Endometrial microvascular endothelial cells (primary cell): ENCODE results near the gene TBC1D24. TPM values are rescaled to one million over a fixed set of nuclear protein-coding genes. Genes with fewer than 3 reads are reported as not detected.

Source experiments
- in situ Hi-C: cut with HindIII; loops from 2 replicates; pipeline ENCODE4 v1.10.0; 2017; ENCODE audit warnings: low sequenced_read_pairs, low pct_unique_long_range_greater_than_20kb; ENCODE audit errors: inconsistent ontology term
- total RNA-seq: library from RNA; depleted of rRNA; stranded (reverse); fragments of >200 nt; gene quantifications from one replicate; pipeline ENCODE4 v1.2.3, GENCODE V29; 2015; ENCODE audit errors: inconsistent ontology term

The TBC1D24 gene
- total RNA-seq, 1 donor from 2014 or later: 15.1 TPM

DNA sequence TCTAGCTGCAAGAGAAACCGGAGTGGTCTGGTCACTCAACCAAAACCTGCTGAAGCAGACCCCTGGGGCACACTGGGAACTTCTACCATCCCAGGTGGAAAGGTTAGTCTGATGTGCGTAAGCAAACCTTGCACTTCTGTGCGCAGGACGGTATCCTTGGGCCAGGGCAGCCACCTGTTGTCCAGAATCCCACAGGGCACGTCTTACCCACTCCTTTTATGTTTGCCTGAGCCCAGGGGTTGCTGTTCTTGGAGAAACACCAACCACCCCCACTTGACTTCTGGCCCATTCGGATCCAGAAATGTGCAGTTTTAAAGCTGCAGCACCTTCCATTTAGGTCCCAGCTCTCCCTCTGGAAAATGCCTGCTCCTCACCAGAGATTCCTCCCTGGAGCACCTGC, 18.7 kb downstream of the TBC1D24 start:
- in situ Hi-C loops: no loop called here

DNA sequence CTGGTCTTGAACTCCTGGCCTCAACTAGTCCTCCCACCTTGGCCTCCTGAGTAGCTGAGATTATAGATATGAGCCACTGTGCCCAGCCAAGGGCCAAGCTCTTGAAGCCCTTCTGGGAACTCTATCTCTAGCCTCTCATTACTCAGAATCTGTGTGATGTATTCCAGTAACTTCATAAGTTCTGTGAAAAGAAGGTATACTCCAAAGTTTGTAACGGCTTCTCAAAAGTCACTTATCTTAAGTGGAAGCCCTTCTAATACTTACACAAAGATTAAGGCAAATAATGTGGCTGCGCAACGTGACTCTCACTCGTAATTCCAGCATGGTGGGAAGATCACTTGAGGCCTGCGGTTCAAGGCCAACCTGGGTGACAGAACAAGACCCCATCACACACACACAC, 19.7 kb downstream of the TBC1D24 start:
- in situ Hi-C loops: no loop called here

- in situ Hi-C loops: no loop called here
Measured at GRCh38 chr16:2495041-2495440, 20.1 kb downstream of the TBC1D24 start.

- in situ Hi-C loops: no loop called here
Measured at GRCh38 chr16:2496223-2497115, 21.5 kb downstream of the TBC1D24 start.

- in situ Hi-C loops: no loop called here
Measured at GRCh38 chr16:2497116-2497630, 22.2 kb downstream of the TBC1D24 start.

DNA sequence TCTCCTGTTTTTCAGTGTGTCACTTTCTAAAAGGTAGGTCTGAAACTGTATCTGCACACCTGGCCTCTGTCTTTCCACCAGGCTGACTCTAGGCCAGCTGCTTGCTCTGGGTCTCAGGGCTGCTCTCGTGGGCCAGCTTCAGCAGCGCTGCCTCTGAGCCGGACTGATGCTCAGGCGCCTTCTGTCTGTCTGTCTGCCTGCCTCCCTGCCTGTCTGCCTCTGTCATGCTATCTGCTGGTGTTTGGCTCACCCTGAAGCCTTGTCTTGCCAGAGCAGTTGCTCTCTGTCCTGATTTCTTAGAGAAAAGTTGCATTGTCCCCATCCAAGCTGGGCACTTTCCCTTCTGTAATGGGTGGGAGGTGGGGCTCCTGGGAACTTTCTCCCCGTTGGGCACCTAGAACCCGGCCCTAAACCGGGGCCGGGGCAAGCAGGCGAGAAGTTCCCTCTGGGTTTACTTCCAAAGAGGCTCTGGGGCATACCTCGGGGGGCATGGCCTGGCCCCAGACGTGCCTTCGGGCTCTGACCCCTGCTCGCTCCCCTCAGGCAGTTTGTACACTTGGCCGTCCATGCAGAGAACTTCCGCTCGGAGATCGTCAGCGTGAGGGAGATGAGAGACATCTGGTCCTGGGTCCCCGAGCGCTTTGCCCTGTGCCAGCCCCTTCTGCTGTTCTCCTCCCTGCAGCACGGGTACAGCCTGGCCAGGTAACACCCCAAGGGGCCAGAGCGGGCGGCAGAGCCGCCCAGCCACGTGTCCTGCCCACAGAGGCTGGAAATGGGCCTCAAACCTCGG, 23.0 kb downstream of the TBC1D24 start:
- in situ Hi-C loops: no loop called here

DNA sequence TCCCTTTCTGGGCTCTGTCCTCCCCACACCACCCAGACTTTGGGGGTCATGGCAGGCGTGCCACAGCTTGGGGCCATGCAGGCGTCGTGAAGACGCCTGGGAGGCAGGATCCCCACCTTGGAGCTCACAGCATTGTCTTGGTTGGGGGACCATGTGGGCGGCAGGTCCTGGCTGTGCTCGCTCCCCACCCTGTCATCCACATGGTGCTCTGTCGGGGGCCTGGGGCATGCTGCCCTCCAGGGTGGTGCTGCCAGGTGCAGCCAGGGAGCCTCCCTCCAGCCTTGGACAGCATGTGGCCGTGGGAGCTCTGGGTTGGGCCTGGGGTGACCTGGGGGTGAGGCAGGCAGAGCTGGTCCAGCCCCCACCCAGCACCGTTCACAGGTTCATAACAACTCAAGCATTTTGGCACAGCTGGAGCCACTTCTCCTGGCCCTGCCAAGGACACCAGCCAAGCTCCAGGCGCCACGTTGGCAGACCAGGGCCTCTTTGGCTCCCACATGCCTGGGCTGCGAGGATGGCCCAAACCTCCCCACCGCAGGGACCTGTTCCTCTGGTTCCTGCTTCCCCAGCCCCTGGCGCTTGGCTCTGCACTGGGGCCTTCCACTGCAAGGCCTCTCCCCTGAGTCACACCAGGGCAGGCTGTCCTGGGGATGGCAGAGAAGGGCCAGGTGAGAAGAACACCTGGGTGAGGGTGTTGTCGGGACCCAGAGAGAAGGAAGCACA, 23.8 kb downstream of the TBC1D24 start:
- in situ Hi-C loops: no loop called here

DNA sequence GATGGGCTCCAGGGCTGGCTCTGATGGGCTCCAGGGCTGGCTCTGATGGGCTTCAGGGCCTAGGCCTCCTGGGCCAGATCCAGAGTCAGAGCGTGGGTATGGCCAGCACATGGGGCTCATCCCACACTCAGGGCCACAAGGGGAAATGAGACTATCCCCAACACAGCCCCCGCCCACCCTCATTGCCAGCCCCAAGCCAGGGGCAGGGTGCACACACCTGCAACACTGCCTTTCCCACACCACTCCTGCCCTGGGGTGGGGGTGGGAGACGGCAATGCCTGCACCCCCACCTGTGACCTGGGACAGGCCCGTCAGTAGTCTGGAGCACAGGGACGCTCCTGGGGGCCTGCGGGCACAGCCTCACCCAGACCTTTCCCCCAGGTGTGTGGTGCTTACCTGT, 24.5 kb downstream of the TBC1D24 start:
- in situ Hi-C loops: no loop called here

DNA sequence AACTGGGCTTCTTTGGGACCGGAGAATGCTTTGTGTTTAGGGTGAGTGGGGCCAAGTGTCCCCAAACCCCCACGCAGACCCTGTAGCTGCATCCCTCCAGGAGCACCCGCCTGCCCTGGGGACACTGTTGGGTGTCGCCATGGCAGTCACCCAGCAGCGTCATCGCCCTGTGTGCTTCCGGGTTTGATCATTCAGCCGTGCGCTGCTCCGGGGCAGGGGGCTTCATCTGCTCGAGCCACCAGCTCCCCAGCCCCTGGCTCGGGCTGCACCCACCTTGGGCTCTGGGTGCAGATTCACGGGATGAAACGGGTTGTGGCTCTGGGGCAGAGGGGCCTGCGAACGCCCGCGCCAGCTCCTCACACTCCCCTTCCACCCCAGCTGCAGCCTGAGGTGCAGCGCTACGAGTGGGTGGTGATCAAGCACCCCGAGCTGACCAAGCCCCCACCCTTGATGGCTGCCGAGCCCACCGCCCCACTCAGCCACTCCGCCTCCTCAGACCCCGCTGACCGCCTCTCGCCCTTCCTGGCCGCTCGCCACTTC, 25.0 kb downstream of the TBC1D24 start:
- in situ Hi-C loops: no loop called here

- in situ Hi-C loops: no loop called here
Measured at GRCh38 chr16:2500430-2500917, 25.5 kb downstream of the TBC1D24 start.

DNA sequence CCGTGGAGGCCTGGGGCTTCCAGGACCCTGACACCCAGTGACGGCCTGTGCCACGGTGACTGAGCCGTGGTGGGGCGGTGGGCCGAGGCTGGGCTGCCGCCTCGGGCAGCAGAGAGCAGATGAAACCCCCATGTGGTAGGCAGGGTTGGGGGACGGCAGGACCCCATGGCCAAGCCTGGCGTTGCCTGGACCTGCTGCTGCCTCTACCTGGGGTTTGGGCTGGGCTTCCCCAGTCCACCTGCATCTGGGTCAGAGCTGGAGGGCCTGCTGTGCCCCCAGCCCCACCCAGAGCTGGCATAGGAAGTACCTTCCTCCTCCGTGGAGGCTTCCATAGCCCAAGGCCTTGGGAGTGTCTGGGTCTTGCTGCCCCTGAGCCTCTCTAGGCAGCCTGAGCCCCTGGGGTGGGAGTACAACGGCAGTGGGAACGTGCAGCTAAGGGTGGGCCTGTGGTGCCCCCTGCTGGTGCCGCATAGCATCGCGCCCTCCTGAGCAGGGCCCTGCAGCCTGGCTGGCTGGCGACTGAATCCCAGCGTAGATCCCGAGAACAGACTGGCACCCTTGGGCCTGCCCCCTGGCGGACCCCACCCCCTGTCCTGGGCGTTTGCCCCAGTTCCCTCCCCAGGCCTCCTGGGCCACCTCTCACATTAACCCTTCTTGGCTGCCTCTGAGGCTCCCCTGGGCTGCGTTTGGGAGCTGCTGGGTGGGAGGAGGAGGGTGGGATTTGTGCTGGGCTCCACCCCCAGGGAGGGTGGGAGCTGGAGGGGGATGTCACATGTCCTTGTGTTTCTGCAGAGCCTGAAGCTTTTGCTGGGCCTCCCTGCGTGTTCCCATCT, 26.2 kb downstream of the TBC1D24 start:
- in situ Hi-C loops: no loop called here

DNA sequence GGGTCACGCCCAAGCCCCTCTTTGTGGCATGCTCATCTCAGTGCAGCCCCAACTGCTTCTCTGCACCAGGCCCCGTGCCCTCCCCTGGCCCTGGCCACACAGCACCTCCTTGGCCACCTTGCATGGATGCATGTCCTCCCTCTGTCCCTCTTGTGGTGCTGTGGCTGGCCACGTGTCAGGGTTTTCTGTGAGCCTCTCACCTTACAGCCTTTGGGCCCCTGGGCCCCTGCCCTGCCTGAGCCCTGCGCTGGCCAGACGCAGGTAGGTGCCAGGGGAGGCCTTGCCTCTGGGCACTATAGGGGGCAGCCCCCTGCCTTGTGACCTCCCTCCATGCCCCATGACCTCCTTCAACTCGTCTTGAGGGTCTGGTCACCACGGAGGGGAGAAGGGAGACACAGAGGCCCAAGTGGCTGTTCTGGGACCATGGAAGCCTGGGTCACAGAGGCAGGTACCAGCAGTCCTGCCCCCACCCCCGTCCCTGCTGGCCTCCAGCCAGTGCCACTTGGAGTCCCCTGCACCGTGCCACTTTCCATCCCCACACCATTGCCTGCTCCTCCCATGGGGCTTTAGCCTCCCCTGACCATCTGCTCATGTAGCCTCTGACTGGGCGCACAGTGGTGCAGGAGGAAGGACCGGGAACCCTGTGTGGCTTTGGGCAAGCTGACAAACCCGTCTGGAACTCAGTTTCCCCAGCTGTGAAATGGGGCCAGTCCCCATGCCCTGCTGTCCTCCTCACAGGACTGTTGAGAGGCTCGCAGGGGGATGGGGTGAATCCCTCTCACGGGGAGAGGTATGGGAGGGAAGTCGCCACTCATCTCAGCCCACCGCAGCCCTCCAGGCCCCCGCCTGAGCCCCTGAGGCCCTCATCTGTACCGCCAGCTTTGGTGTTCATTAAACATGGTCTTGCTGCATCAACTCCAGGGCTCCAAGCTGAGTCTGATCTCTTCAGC, 27.3 kb downstream of the TBC1D24 start:
- in situ Hi-C loops: no loop called here

DNA sequence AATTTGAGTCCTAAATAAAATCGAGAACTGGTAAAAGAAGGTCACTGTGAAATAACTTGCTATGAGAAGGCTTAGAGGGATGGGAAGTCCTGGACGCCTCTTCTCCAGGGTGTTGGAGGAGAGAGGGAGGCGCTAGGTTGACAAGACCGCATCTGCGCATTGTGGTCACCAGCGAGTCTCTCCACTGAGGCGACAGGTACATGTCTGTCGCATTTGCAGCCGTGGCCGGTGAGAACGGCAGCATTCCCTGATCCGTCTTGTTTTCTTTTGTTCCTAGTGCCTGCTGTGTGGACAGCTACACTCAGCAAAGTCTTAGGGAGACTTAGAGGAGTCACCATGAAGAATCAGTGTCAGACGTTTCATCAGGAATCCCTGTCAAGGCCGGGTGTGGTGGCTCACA, 30.8 kb downstream of the TBC1D24 start:
- in situ Hi-C loops: no loop called here

DNA sequence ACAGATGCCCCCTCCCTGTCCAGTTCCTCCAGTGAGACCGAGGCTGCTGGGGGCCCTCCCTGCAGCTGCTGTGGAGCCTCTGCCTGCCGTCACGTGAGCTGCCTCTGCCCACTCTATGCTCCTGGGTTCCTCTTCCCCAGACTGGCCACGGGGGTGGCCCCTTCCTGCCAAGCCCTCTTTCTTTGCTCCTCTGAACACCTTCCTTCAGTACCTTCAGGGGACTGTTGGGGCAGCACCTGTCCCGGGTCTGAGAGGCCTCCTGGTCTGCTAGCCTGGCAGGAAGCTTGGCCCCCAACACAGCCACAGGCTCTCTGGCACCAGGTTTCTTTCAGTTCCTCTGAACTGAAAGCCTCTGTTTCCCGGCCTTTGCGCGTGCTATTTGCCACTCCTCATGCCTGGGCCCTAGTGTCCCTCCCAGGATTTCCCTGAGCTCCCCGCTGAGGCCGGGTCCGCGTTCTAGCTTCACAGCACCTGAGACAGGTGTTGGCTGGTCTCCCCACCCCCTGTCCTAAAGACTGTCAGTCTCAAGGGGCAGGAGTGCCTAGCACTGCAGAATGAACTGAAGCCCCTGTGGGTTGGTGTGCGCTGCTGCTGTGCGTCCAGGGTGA, 32.2 kb downstream of the TBC1D24 start:
- in situ Hi-C loops: no loop called here

- in situ Hi-C loops: no loop called here
Measured at GRCh38 chr16:2507665-2508064, 32.7 kb downstream of the TBC1D24 start.

DNA sequence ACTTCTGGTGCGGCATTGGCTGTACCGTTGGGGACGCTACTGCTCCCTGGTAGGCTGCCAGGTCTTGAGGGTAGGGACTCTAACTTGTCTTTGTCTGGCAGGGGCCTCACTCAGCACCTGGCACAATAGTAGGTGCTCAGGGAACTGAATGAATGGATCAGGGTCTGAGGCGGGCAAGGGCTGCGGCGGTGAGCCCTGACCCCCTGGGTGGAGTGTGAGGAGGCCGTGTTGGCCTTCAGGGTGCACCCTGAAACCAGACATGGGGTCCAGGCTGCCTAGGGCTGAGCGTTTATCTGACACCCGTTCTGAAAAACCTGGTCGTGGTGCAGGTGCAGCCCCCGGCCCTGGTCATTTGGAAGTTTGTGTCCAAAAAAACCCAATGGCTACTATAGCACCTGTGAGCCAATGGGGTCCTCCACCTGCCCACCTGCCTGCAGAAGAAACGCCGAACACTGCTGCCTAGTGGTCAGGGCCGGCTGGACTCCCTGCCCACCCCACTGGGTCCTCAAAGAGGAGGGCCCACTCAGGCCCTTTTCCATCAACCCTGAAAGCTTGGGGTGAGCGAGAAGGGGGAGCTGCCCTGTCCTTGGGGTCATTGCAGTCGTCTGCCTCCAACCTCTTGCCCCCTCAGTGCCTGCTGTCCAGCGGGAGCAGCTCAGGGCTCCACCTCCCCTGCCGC, 33.9 kb downstream of the TBC1D24 start:
- in situ Hi-C loops: no loop called here
